Endothelial cell of umbilical vein (primary cell): Measurements from ENCODE around the gene MTARC2. TPM values are rescaled to one million over a fixed set of nuclear protein-coding genes. Genes with fewer than 3 reads are reported as not detected.

Source experiments
- BruUV-seq: library from RNA; stranded (reverse); fragments of 400-500 nt; replicated peaks from 2 replicates; lab custom pipeline; 2021; lab: Mats Ljungman, UMichigan
- CTCF ChIA-PET: fragments of 300-600, 350-600 bp; sonication (Branson Sonifier 250); formaldehyde crosslinking; loops from one replicate; lab custom pipeline; 2021; ENCODE audit warnings: antibody characterized with exemption, inconsistent platforms; lab: Charles Lee
- POLR2A ChIA-PET: fragments of 300-600, 350-600 bp; sonication (Branson Sonifier 250); formaldehyde crosslinking; loops from one replicate; lab custom pipeline; 2021; ENCODE audit warnings: antibody characterized with exemption, inconsistent platforms; lab: Charles Lee
- DNase-seq: peaks from one replicate; pipeline ENCODE4 v3.0.0-alpha.2; 2011; ENCODE audit warnings: low read depth, low spot score
- FAIRE-seq: peaks from 2 replicates; lab custom pipeline; 2011; peaks lifted over from hg19 to GRCh38; lab: Jason Lieb, UNC
- H2AFZ ChIP-seq: 2 replicates; pipeline ENCODE4 v1.6.0; 2012; ENCODE audit warnings: low read depth, low read length, control low read depth, inconsistent platforms
- H3K27ac ChIP-seq: 2 replicates; pipeline ENCODE4 v1.5.1; 2011; ENCODE audit warnings: low read depth, mild to moderate bottlenecking, control low read depth, low read length, moderate library complexity; ENCODE audit not compliant: insufficient read depth
- H3K27me3 ChIP-seq, 2 experiments: 2 replicates each; pipeline versions ENCODE4 v1.6.0 to v1.6.1; 2011; ENCODE audit warnings: low read length in 2 of 2, mixed read lengths in 1 of 2; ENCODE audit not compliant: control insufficient read depth in 2 of 2, insufficient read depth in 2 of 2
- H3K36me3 ChIP-seq, 2 experiments: 2 replicates in 1 of 2; 3 replicates in 1 of 2; pipeline ENCODE4 v1.5.1; 2011; ENCODE audit warnings: low read length in 2 of 2, mild to moderate bottlenecking in 1 of 2, moderate library complexity in 1 of 2; ENCODE audit not compliant: control insufficient read depth in 2 of 2, insufficient read depth in 2 of 2; ENCODE audit errors: extremely low read depth in 1 of 2
- H3K4me1 ChIP-seq: 3 replicates; pipeline ENCODE4 v1.5.1; 2011; ENCODE audit warnings: mild to moderate bottlenecking, low read length; ENCODE audit not compliant: control insufficient read depth, insufficient read depth; ENCODE audit errors: extremely low read depth
- H3K4me2 ChIP-seq: 2 replicates; pipeline ENCODE4 v1.6.1; 2011; ENCODE audit warnings: low read length, control low read depth, mixed read lengths; ENCODE audit not compliant: insufficient read depth
- H3K4me3 ChIP-seq, 3 experiments: fragments of 200-600 bp in 1 of 3; sonication (generic), shearing (Covaris generic) in 1 of 3; replicated peaks in 1 of 3; 2 replicates each; pipeline ENCODE4 v1.5.1; 2011 to 2016; ENCODE audit warnings: control low read depth in 3 of 3, low read length in 3 of 3, mild to moderate bottlenecking in 2 of 3, inconsistent platforms in 1 of 3, low read depth in 1 of 3, moderate library complexity in 1 of 3; ENCODE audit not compliant: insufficient read depth in 1 of 3
- H3K79me2 ChIP-seq: 2 replicates; pipeline ENCODE4 v1.6.0; 2012; ENCODE audit warnings: low read length, inconsistent platforms; ENCODE audit not compliant: control insufficient read depth, insufficient read depth
- H3K9ac ChIP-seq: replicated peaks from 2 replicates; pipeline ENCODE3; 2011; ENCODE audit warnings: low read length, control low read depth; ENCODE audit not compliant: insufficient read depth; ENCODE audit errors: extremely low read depth
- H3K9me1 ChIP-seq: replicated peaks from 3 replicates; pipeline ENCODE4 v1.6.0; 2011; ENCODE audit warnings: mild to moderate bottlenecking, low read length; ENCODE audit not compliant: control insufficient read depth, insufficient read depth; ENCODE audit errors: extremely low read depth
- H3K9me3 ChIP-seq: replicated peaks from 2 replicates; pipeline ENCODE4 v1.5.1; 2012; ENCODE audit warnings: low read length, inconsistent platforms; ENCODE audit not compliant: control insufficient read depth, insufficient read depth
- H4K20me1 ChIP-seq: replicated peaks from 2 replicates; pipeline ENCODE3; 2011; ENCODE audit warnings: mild to moderate bottlenecking, low read length; ENCODE audit not compliant: control insufficient read depth, insufficient read depth; ENCODE audit errors: extremely low read depth
- FOS ChIP-seq: IDR thresholded peaks from 2 replicates; pipeline ENCODE4 v1.6.1; 2011; ENCODE audit warnings: mild to moderate bottlenecking, low read length, moderate library complexity, borderline replicate concordance; ENCODE audit not compliant: insufficient read depth
- JUN ChIP-seq: IDR thresholded peaks from 2 replicates; pipeline ENCODE4 v1.6.1; 2011; ENCODE audit warnings: borderline replicate concordance, low read depth; ENCODE audit not compliant: insufficient read length, insufficient read depth
- POLR2A ChIP-seq: IDR thresholded peaks from 2 replicates; pipeline ENCODE4 v1.6.1; 2012; ENCODE audit warnings: low read depth, mild to moderate bottlenecking, control low read depth, low read length
- dilution Hi-C: fragments of 300-500 bp; cut with MboI; formaldehyde crosslinking; loops from one replicate; pipeline ENCODE4 v1.15.0; 2019; ENCODE audit warnings: low sequenced_read_pairs; ENCODE audit not compliant: extremely low pct_ligation_motif_present
- intact Hi-C: fragments of 100-400 bp; cut with micrococcal nuclease; formaldehyde crosslinking; loops from one replicate; pipeline ENCODE4 v1.10.0; 2022
- polyA plus RNA-seq, 4 experiments: library from polyadenylated mRNA; depleted of rRNA in 3 of 4; stranded (reverse) in 3 of 4; unstranded in 1 of 4; fragments of >200 nt; gene quantifications; 2 replicates each; pipeline versions ENCODE4 v1.2.1 to v1.2.3, GENCODE V29; 2011 to 2012; ENCODE audit warnings: missing spikeins in 1 of 4
- total RNA-seq: library from RNA; stranded (reverse); gene quantifications from 2 replicates; pipeline ENCODE4 v1.2.3, GENCODE V29; 2021
- TF ChIP-seq, protein P1 (sequence below), 2 donors: IDR thresholded peaks; 1 replicate in 1 of 2; 2 replicates in 1 of 2; pipeline ENCODE4 v1.5.1; 2011; ENCODE audit warnings: low read length in 2 of 2, mild to moderate bottlenecking in 2 of 2, moderate library complexity in 2 of 2, control low read depth in 1 of 2, inconsistent platforms in 1 of 2, low read depth in 1 of 2; ENCODE audit not compliant: insufficient read depth in 1 of 2; ENCODE audit errors: extremely low read depth in 1 of 2
- TF ChIP-seq, protein P2 (sequence below): IDR thresholded peaks from 2 replicates; pipeline ENCODE4 v1.6.1; 2011; ENCODE audit not compliant: insufficient read depth, insufficient read length

MTARC2 gene
- total and polyA plus RNA-seq, 2 donors (not counting 3 experiments of a cell fraction or from before 2014, with no cell fraction given), result 9.8 to 14.1 TPM

DNA sequence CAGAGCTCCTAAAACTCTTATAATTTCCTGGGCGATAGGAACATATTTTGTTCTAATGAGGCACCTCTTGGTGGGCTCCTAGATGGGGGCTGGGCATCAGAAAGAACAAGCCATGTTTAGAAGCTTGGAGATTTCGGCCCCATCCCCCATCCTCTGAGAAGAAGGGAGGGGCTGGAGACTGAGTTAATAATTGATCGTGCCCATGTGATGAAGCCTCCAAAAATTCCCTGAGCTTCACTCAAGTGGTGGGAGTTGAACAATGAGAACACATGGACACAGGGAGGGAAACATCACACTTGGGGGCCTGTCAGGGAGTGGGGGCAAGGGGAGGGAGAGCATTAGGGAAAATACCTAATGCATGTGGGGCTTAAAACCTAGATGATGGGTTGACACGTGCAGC, 39.9 kb upstream of the MTARC2 start:
- Histone ChIP-seq H2AFZ (no peak overlapping the region), H3K27ac (no peak overlapping the region), H3K4me2 (no peak overlapping the region), H3K4me1 (no peaks in the 10 kb centered on the region), H3K36me3 (no peaks in the 10 kb centered on the region), H4K20me1 (no peaks in the 10 kb centered on the region), H3K4me3 (no peak overlapping the region), H3K79me2 (no peaks in the 10 kb centered on the region), H3K9me3 (no peaks in the 10 kb centered on the region), H3K27me3 (no peaks in the 10 kb centered on the region), H3K9me1 (no peaks in the 10 kb centered on the region), H3K9ac (no peak overlapping the region)
- ChIA-PET POLR2A (no interaction called here), CTCF (interaction anchor here (1.1 to 1.9 kb wide), 3 partner anchors 10 to 25 kb away, joined by 3 to 8 read pairs (median 4); no protein-coding TSS in a partner anchor)
- dilution Hi-C loops, result no loop called here
- no TSS peak for BruUV-seq
- intact Hi-C loops, result no loop called here
- no peak for FAIRE-seq
- no peak for TF ChIP-seq FOS
- TF ChIP-seq JUN, result no peak
- TF ChIP-seq POLR2A, result no peak
- TF ChIP-seq, protein P1, sequence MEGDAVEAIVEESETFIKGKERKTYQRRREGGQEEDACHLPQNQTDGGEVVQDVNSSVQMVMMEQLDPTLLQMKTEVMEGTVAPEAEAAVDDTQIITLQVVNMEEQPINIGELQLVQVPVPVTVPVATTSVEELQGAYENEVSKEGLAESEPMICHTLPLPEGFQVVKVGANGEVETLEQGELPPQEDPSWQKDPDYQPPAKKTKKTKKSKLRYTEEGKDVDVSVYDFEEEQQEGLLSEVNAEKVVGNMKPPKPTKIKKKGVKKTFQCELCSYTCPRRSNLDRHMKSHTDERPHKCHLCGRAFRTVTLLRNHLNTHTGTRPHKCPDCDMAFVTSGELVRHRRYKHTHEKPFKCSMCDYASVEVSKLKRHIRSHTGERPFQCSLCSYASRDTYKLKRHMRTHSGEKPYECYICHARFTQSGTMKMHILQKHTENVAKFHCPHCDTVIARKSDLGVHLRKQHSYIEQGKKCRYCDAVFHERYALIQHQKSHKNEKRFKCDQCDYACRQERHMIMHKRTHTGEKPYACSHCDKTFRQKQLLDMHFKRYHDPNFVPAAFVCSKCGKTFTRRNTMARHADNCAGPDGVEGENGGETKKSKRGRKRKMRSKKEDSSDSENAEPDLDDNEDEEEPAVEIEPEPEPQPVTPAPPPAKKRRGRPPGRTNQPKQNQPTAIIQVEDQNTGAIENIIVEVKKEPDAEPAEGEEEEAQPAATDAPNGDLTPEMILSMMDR (IDR thresholded peaks at IDR 0.05; ENCODE audit: extremely low read depth in 1 of 2, insufficient read depth in 1 of 2, low read depth in 1 of 2, low read length in 2 of 2), result no peak
- TF ChIP-seq, protein P2, sequence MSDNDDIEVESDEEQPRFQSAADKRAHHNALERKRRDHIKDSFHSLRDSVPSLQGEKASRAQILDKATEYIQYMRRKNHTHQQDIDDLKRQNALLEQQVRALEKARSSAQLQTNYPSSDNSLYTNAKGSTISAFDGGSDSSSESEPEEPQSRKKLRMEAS, result no peak
- no peak for DNase-seq
